OCI-LY7 (cell line): ENCODE measurements around the gene EIF2D.
"Not testable (repeated sequence)": the region's sequence is repeated elsewhere in the genome, so short reads cannot be mapped to it uniquely, and the experiment has no call there.

Source experiments
- EZH2phosphoT487 ChIP-seq: fragments of 200-600 bp; sonication (generic); IDR thresholded peaks from 2 replicates; pipeline ENCODE4 v1.6.1; 2018; ENCODE audit warnings: low read depth, borderline replicate concordance, mild to moderate bottlenecking, mixed run types, antibody characterized with exemption, low read length, moderate library complexity, mixed read lengths
- TF ChIP-seq, protein P1 (sequence below): fragments of 200-600 bp; sonication (generic); conservative IDR thresholded peaks from 2 replicates; pipeline ENCODE4 v1.5.1; 2014; ENCODE audit warnings: mild to moderate bottlenecking, antibody characterized with exemption, low read length, moderate library complexity, mixed read lengths

GRCh38 chr1:206642074-206642473 is 29.8 kb upstream of the EIF2D start:
- TF ChIP-seq, protein P1, sequence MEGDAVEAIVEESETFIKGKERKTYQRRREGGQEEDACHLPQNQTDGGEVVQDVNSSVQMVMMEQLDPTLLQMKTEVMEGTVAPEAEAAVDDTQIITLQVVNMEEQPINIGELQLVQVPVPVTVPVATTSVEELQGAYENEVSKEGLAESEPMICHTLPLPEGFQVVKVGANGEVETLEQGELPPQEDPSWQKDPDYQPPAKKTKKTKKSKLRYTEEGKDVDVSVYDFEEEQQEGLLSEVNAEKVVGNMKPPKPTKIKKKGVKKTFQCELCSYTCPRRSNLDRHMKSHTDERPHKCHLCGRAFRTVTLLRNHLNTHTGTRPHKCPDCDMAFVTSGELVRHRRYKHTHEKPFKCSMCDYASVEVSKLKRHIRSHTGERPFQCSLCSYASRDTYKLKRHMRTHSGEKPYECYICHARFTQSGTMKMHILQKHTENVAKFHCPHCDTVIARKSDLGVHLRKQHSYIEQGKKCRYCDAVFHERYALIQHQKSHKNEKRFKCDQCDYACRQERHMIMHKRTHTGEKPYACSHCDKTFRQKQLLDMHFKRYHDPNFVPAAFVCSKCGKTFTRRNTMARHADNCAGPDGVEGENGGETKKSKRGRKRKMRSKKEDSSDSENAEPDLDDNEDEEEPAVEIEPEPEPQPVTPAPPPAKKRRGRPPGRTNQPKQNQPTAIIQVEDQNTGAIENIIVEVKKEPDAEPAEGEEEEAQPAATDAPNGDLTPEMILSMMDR = not testable (repeated sequence)
- TF ChIP-seq EZH2phosphoT487 = not testable (repeated sequence)
